Measurements from ENCODE around the gene ZNF280D. TPM values are rescaled to one million over a fixed set of nuclear protein-coding genes. Genes with fewer than 3 reads are reported as not detected.

The ZNF280D gene
- total RNA-seq, 1 donor from 2014 or later = 18.0 TPM

DNA sequence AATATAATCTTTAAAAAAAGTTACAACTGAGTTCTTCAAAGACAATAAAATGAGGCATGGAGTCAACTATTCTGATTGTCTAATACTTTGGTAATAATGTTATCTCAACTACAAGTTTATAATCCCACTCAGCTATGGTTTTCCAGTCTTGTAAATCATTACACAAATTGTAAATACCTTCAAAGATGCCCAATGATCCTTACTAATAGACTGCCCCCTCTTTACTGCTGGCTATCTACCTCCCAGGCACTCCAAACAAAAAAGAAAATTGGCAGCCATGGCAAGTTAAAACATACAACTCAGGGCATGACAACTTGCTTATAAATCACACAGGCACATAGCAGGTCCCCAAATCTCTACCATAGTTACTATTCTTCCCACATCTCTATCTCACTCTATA is 58.5 kb downstream of the ZNF280D start:
- H3K36me3 Mint-ChIP-seq = peaks cover 4% of the 10 kb centered on the region
- no peaks in the 10 kb centered on the region for H3K9me3 Mint-ChIP-seq
- no peaks in the 10 kb centered on the region for H3K4me1 Mint-ChIP-seq (ENCODE audit: unreplicated experiment)
- no peaks in the 10 kb centered on the region for H3K27me3 Mint-ChIP-seq
- no peak overlapping the region for H3K27ac Mint-ChIP-seq
- no peak for DNase-seq (ENCODE audit: extremely low spot score, unreplicated experiment)
- TF ChIP-seq, protein P1, sequence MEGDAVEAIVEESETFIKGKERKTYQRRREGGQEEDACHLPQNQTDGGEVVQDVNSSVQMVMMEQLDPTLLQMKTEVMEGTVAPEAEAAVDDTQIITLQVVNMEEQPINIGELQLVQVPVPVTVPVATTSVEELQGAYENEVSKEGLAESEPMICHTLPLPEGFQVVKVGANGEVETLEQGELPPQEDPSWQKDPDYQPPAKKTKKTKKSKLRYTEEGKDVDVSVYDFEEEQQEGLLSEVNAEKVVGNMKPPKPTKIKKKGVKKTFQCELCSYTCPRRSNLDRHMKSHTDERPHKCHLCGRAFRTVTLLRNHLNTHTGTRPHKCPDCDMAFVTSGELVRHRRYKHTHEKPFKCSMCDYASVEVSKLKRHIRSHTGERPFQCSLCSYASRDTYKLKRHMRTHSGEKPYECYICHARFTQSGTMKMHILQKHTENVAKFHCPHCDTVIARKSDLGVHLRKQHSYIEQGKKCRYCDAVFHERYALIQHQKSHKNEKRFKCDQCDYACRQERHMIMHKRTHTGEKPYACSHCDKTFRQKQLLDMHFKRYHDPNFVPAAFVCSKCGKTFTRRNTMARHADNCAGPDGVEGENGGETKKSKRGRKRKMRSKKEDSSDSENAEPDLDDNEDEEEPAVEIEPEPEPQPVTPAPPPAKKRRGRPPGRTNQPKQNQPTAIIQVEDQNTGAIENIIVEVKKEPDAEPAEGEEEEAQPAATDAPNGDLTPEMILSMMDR (conservative IDR thresholded peaks at IDR 0.05) = no peak
- no peak overlapping the region for H3K4me3 Mint-ChIP-seq

- H3K9me3 Mint-ChIP-seq = no peaks in the 10 kb centered on the region
- no peak overlapping the region for H3K4me3 Mint-ChIP-seq
- no peaks in the 10 kb centered on the region for H3K4me1 Mint-ChIP-seq (ENCODE audit: unreplicated experiment)
- TF ChIP-seq, protein P1 (conservative IDR thresholded peaks at IDR 0.05) = no peak
- no peak for DNase-seq (ENCODE audit: extremely low spot score, unreplicated experiment)
- no peak overlapping the region for H3K27ac Mint-ChIP-seq
- peaks cover 4% of the 10 kb centered on the region for H3K36me3 Mint-ChIP-seq
- no peaks in the 10 kb centered on the region for H3K27me3 Mint-ChIP-seq
Observed at GRCh38 chr15:56672721-56673120, 60.6 kb downstream of the ZNF280D start.

- no peak overlapping the region for H3K4me3 Mint-ChIP-seq
- H3K27ac Mint-ChIP-seq = no peak overlapping the region
- no peaks in the 10 kb centered on the region for H3K4me1 Mint-ChIP-seq (ENCODE audit: unreplicated experiment)
- H3K9me3 Mint-ChIP-seq = no peaks in the 10 kb centered on the region
- no peaks in the 10 kb centered on the region for H3K27me3 Mint-ChIP-seq
- no peak for DNase-seq (ENCODE audit: extremely low spot score, unreplicated experiment)
- H3K36me3 Mint-ChIP-seq = peaks cover 5% of the 10 kb centered on the region
- TF ChIP-seq, protein P1 (conservative IDR thresholded peaks at IDR 0.05) = no peak
Observed at GRCh38 chr15:56667517-56667916, 65.8 kb downstream of the ZNF280D start.

DNA sequence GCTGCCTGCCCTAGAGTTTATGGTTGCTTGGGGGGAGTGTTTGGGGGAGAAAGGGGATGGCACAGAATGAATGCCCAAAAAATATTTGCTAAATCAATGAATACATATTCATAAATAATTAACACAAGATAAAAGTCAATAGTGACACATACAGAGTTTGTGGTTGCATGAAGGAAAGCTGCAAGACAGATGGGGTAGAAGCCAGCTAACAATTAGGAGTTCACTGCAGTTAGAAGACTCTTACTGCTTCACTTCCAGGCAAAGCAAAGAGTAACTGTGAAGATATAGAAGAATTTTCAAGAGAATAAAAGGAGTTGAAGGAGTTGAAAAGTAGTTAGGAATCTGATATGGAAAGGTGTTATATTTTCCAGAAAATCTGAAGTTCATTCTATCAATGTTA is 72.4 kb downstream of the ZNF280D start:
- DNase-seq (ENCODE audit: extremely low spot score, unreplicated experiment) = no peak
- Mint-ChIP-seq H3K4me1 (ENCODE audit: unreplicated experiment) (no peaks in the 10 kb centered on the region), H3K27me3 (no peaks in the 10 kb centered on the region), H3K9me3 (no peaks in the 10 kb centered on the region), H3K4me3 (no peak overlapping the region), H3K27ac (no peak overlapping the region), H3K36me3 (peaks cover 5% of the 10 kb centered on the region)
- TF ChIP-seq, protein P1 (conservative IDR thresholded peaks at IDR 0.05) = no peak

DNA sequence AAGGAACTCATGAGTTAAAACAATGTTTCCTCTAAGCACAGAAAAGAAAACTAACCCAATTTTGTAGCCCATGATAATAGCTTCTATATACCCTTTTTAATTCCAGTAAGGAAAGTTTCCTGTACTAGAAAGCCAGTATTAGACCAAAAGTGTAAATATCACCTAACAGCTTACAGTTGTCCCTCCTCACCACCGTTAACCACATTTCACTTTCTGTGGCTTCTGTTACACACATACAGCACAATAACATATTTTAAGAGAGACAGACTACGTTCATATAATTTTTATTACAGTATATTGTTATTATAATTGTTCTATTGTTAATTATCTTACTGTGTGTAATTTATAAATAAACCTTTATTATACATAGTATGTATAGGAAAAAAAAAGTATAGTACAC is 74.1 kb downstream of the ZNF280D start:
- H3K36me3 Mint-ChIP-seq = no peaks in the 10 kb centered on the region
- TF ChIP-seq, protein P1 (conservative IDR thresholded peaks at IDR 0.05) = no peak
- no peaks in the 10 kb centered on the region for H3K27me3 Mint-ChIP-seq
- no peak overlapping the region for H3K27ac Mint-ChIP-seq
- no peaks in the 10 kb centered on the region for H3K4me1 Mint-ChIP-seq (ENCODE audit: unreplicated experiment)
- no peaks in the 10 kb centered on the region for H3K9me3 Mint-ChIP-seq
- H3K4me3 Mint-ChIP-seq = no peak overlapping the region
- DNase-seq (ENCODE audit: extremely low spot score, unreplicated experiment) = no peak

GRCh38 chr15:56654624-56655023 is 78.7 kb downstream of the ZNF280D start:
- no peaks in the 10 kb centered on the region for H3K9me3 Mint-ChIP-seq
- H3K27me3 Mint-ChIP-seq = no peaks in the 10 kb centered on the region
- TF ChIP-seq, protein P1 (conservative IDR thresholded peaks at IDR 0.05) = no peak
- H3K4me1 Mint-ChIP-seq (ENCODE audit: unreplicated experiment) = no peaks in the 10 kb centered on the region
- no peak overlapping the region for H3K4me3 Mint-ChIP-seq
- no peak for DNase-seq (ENCODE audit: extremely low spot score, unreplicated experiment)
- H3K36me3 Mint-ChIP-seq = no peaks in the 10 kb centered on the region
- no peak overlapping the region for H3K27ac Mint-ChIP-seq
